ENCODE measurements around the gene RMDN2. TPM values are rescaled to one million over a fixed set of nuclear protein-coding genes. Genes with fewer than 3 reads are reported as not detected.
"Not testable (repeated sequence)": the region's sequence is repeated elsewhere in the genome, so short reads cannot be mapped to it uniquely, and the experiment has no call there.

RMDN2 gene
- total RNA-seq, 1 donor from 2014 or later: 2.3 TPM

DNA sequence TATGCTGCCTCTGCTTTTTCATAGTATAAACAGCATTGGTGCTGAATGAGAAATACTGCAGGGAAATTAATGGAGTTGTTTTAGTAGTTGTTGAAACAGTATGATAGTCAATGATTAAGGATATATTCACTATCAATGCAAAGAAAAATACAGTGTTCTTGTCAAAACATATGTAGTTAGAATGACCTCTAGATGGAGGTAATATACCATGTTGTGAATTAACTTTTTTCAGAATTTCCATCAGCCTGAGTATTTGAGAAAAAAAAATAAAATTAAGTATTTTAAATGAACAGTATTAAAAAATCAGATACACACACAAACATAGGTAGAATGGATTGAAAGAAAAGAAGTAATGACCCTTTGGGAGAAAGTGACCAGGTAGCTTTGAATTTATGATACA, 59.5 kb downstream of the RMDN2 start:
- no peak for DNase-seq (ENCODE audit: extremely low read depth, low read depth, low spot score)

DNA sequence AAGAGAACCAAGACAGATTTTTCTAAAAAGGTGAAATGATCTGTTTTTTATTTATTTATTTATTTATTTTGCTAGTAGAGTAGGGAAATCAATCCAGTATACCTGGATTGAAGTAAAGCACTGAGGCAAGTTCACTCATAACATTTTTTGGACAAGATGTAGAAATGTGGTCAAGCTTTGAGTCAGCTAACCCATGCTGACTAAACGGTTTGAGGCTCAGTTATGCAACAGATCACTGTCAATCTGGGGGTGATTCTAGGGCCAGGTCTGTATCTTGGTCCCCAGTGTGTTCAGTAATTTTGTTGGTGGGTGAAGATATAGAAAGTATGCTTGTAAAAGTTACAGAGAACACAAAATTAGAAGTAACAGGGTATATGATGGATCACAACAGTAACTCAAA, 60.2 kb downstream of the RMDN2 start:
- no peak for DNase-seq (ENCODE audit: extremely low read depth, low read depth, low spot score)

DNA sequence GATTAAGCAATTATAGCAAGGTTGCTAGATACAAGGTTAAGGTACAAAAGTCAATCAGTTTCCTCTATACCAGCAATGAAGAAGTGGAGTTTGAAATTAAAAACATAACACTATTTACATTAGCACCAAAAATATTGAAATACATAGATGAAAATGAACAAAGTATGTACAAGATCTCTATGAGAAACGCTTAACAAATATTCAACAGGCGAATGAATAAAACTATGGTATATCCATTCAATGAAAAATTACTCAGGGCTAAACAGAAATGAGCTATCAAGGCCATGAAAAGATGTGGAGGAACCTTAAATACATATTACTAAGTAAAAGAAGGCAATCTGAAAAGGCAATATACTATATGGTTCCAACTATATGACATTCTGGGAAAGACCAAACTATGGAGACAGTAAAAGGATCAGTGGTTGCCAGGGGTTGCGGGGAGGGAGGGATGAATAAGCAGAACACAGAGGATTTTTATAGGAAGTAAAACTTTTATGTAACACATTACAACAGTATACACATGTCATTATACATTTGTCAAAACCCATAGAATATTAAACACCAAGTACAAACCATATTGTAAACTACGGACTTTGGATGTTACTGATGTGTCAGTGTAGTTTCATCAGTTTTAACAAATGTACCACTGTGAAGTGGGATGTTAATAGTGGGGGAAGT, 62.1 kb downstream of the RMDN2 start:
- no peak for DNase-seq (ENCODE audit: extremely low read depth, low read depth, low spot score)

- no peak for DNase-seq (ENCODE audit: extremely low read depth, low read depth, low spot score)
These were observed 67.5 kb downstream of the RMDN2 start for GRCh38 chr2:37992601-37993000.

DNA sequence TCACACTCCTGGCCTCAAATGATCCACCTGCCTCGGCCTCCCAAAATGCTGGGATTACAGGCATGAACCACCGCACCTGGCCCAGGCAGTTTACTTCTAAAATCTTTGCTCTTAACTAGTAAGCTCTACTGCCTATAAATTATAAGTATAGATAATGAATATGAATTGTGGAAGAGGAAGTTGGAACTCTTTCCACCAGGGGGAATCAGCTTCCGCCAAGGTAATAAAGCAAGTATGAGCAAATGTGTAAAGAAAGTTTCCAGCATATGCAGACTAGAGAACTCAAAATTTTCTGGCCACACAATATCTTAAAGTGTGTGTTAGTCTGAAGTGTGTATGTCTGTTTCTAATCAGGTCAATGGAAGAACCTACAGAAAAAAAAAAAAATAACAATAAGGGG, 68.1 kb downstream of the RMDN2 start:
- no peak for DNase-seq (ENCODE audit: extremely low read depth, low read depth, low spot score)

DNA sequence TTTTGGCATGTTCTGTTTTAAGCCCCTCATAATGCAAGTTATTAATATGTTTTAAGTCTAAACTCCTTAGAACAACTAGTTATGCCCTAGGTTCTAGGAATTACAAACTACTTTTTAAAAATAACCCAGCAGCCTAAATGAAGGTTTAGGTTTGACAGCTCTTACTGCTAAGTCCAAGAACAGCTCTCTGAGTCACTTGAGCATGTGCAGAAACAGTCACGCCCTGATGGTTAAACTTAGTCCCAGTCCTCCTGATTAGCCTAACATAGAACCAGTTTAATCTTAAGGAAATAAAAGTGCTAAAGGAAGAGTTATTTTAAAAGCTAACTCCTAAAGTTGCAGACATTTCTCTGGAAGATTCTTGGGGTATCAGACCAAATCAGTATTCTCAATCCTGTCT, 72.5 kb downstream of the RMDN2 start:
- DNase-seq (ENCODE audit: extremely low read depth, low read depth, low spot score): no peak

DNA sequence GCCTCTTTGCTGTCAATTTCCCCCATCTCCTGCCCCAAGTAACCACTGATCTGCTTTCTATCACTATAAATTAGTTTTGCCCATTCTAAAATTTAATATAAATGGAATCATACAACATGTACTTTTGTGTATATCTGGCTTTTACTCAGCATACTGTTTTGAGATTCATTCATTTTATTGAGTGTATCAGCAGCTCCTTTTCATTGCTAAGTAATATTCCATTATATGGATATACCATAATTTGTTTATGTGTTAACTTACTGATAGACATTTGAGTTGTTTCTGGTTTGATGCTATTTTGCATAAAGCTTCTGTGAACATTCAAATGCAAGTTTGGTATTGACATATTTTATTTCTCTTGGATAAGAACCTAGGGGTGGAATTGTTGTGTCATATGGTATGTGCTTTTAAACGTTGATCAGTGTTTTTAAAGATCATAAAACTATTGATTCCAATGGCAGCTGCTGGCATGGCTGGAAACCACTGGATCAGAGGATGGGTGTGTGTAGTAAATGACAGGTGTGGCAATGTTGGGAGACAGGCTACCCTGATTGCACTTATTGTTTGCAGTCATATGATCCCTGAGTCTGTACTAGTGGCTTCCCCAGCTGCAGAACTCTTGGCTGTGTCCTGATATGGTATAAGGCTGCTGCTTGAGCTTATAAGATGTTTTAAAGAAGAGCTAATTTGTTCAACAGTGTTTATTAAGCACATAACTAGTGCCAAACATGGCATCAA, 75.6 kb downstream of the RMDN2 start:
- DNase-seq (ENCODE audit: extremely low read depth, low read depth, low spot score): no peak

- DNase-seq (ENCODE audit: extremely low read depth, low read depth, low spot score): not testable (repeated sequence)
These were observed 85.1 kb downstream of the RMDN2 start for GRCh38 chr2:38010187-38010586.

DNA sequence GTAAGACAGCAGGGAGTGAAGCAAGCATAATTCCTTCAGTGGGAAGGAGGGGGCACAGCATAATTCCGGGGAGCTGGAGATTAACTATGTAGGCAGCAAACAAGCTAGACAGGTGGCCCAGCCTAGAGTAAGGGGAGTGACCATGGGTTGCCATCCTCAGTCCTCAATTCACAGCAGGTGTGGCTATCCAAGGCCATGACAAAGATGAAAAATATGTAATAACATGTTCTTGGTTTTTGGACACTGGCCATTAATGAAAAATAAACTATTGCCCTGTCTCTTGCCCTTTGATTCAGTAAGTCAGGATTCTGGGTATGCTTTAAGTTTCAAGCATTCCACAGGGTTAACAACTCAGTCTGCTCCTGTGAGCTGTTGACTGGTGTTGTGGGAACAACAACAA, 85.9 kb downstream of the RMDN2 start:
- no peak for DNase-seq (ENCODE audit: extremely low read depth, low read depth, low spot score)

DNA sequence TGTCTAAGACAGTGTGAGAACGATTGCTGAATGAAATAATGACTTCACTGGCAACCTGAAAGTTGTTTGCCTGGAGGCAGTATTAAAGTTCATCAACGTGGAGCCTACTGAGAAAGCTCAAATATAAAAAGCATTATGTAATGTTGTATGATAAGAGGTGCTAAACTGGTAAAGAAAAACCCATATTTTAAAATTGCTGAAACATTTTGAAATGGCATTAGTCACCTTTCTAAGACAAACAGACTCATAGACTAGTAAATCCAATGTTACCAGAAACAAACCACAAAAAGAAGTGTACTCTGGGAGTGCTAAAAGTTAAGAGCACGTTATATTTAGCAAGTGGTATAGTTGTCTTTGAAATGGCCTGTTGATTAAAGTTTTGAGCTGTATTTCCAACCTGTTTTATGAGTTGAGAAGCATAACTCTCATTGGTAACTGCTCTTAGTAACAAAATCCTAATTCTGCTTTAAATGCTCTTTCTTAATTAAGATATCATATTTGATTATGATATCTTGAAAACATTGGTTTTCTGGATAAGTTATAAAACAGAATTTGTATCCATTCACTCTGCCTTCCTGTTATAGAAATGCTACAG, 88.2 kb downstream of the RMDN2 start:
- DNase-seq (ENCODE audit: extremely low read depth, low read depth, low spot score): no peak

GRCh38 chr2:38016219-38016618, 91.1 kb downstream of the RMDN2 start:
- no peak for DNase-seq (ENCODE audit: extremely low read depth, low read depth, low spot score)

GRCh38 chr2:38017836-38018235, 92.7 kb downstream of the RMDN2 start:
- DNase-seq (ENCODE audit: extremely low read depth, low read depth, low spot score): no peak

DNA sequence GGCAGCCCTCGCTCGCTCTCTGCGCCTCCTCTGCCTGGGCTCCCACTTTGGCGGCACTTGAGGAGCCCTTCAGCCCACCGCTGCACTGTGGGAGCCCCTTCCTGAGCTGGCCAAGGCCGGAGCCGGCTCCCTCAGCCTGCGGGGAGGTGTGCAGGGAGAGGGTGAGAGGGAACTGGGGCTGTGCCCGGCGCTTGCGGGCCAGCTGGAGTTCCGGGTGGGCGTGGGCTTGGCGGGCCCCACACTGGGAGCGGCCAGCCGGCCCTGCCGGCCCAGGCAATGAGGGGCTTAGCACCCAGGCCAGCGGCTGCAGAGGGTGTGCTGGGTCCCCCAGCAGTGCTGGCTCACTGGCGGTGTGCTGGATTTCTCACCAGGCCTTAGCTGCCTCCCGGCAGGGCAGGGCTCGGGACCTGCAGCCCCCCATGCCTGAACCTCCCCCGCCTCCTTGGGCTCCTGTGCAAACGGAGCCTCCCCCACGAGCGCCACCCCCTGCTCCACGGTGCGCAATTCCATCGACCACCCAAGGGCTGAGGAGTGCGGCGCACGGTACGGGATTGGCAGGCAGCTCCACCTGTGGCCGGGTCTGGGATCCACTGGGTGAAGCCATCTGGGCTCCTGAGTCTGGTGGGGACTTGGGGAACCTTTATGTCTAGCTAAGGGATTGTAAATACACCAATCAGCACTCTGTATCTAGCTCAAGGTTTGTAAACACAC, 95.4 kb downstream of the RMDN2 start:
- DNase-seq (ENCODE audit: extremely low read depth, low read depth, low spot score): not testable (repeated sequence)

GRCh38 chr2:38021589-38021988, 96.5 kb downstream of the RMDN2 start:
- no peak for DNase-seq (ENCODE audit: extremely low read depth, low read depth, low spot score)

DNA sequence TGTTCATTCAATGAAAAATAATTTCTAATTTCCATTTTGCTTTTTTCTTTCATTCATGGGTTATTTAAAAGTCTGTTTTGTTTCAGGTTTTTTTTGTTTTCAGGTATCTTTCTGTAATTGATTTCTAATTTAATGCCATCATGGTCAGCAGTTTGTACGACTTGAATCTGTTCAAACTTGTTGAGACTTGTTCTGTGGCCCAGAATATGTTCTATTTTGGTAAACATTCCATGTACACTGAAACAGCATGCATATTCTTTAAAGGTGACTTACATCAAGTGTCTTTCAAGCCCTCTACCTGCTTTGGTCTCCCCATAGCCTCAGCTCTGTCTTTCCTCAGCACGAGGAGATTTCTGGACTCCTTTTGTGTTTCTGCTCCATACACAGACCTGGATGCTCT, 101.8 kb downstream of the RMDN2 start:
- no peak for DNase-seq (ENCODE audit: extremely low read depth, low read depth, low spot score)

- no peak for DNase-seq (ENCODE audit: extremely low read depth, low read depth, low spot score)
These were observed 103.7 kb downstream of the RMDN2 start for GRCh38 chr2:38028829-38029228.

DNA sequence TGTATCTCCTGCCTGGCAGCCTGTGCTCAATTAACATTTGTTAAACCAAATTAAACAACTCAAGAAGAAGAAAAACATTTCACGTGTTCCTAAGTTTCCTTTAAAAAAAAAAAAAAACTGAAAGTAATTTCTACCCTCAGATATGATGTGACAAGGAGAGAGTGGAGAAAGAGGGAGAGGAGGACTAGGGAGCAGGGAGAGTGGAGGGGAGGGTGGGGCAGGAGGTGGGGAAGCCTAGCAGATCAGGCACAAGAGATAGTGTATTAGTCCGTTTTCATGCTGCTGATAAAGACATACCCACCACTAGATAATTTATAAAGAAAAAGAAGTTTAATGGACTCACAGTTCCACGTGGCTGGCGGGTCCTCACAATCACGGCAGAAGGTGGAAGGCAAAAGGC, 104.4 kb downstream of the RMDN2 start:
- DNase-seq (ENCODE audit: extremely low read depth, low read depth, low spot score): no peak

DNA sequence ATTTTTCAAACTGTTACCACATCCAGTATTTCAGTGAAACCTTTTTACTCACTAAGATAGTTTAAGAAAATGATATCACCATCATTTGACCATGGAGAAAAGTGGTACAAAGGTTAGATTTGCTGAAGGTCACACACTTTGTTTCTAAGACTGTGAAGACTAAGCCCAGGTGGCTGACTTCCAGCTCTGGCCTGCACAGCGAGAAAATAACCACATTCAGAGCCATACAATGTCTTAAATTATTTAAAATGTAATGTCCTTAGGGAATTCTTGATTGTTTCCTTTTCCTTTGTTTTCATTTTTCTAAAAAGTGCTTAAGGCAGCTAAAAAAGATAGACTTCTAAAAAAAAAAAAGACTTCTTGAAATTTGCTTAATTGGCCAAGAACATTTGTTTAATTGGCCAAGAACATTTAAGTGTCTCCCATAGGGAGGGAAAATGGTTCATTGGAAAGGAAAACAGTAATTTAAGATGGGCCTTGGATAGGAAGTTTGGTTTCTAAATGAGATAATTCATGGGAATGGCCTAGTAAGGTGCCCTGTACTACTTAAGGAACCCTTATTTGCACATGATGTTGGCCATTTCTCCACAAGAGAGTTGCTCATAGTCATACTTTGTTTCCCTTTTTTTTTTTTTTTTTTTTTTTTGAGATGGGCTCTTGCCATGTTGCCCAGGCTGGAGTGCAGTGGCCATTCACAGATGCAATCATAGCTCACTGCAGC, 105.7 kb downstream of the RMDN2 start:
- no peak for DNase-seq (ENCODE audit: extremely low read depth, low read depth, low spot score)

DNA sequence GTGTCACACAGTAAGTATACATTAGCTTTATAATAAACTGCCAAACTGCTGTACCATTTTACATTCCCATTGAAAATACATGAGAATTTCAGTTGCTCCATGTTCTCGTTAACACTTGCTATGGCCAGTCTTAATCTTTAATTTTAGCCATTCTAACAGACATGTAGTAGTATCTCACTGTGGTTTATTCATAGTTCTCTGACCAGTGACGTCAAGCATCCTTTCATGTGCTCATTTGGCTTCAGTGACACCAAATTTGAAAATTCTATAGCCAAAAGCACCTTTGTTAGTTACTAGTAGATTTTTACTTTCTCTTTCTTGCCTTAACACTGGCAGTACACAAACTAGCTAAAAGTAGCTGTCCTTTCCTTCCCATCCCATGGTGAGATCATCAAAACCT, 107.9 kb downstream of the RMDN2 start:
- no peak for DNase-seq (ENCODE audit: extremely low read depth, low read depth, low spot score)

DNA sequence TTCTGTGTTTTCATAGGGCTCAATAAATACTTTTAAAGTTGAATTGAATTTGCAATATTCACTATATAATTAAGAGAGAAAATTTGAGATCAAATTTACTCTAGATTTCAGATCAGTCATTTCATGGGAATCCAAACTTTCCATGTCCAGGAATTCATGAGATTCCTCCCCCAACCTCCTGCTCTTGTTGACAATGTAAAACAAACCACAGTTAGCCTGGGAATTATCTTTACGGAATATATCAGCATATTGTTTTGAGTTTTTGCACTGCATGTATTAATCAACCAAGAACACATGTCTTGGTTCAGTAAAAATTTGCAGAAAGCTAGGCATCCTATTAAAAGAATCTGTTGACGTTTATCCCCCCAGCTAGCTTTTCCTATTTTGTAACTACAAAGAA, 108.6 kb downstream of the RMDN2 start:
- no peak for DNase-seq (ENCODE audit: extremely low read depth, low read depth, low spot score)

DNA sequence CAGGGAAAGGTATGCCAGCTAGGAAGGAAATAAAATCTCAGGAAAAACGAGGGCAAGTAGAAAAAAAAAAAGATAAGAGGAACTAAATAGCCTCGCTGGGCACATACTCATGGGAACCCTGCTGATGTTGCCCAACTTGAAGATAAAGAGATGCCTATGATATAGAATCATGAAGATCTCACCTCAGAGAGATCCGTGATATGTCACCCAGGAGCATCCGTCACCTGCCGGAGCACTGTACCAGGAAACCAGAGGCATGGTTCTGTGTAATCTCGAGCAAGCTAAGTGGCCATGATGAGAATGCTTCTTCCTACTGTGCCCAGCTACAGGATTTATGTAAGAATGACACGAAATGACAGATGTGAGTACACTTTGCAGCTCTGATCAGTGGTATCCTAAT, 110.9 kb downstream of the RMDN2 start:
- no peak for DNase-seq (ENCODE audit: extremely low read depth, low read depth, low spot score)
